KMS-11 (cell line): ENCODE measurements around the gene TCF21.
"Not testable (repeated sequence)": the region's sequence is repeated elsewhere in the genome, so short reads cannot be mapped to it uniquely, and the experiment has no call there.

Experiments used
- H2AFZ ChIP-seq: fragments of 200-600 bp; sonication (generic); 2 replicates; pipeline ENCODE4 v1.6.1; 2016; ENCODE audit warnings: antibody characterized with exemption, mixed run types, low read depth
- H3K27ac ChIP-seq: fragments of 200-600 bp; sonication (generic); 2 replicates; pipeline ENCODE4 v1.6.1; 2016; ENCODE audit warnings: mild to moderate bottlenecking, mixed run types
- H3K27me3 ChIP-seq: fragments of 200-600 bp; sonication (generic); 2 replicates; pipeline ENCODE4 v1.6.1; 2017; ENCODE audit warnings: mild to moderate bottlenecking, low read depth, mixed run types, moderate library complexity; ENCODE audit not compliant: insufficient read depth
- H3K36me3 ChIP-seq: fragments of 200-600 bp; sonication (generic); 2 replicates; pipeline ENCODE4 v1.6.1; 2017; ENCODE audit warnings: mild to moderate bottlenecking, mixed run types; ENCODE audit not compliant: insufficient read depth
- H3K4me1 ChIP-seq: fragments of 200-600 bp; sonication (generic); 2 replicates; pipeline ENCODE4 v1.6.1; 2016; ENCODE audit warnings: mild to moderate bottlenecking, low read depth, mixed run types; ENCODE audit not compliant: poor library complexity, severe bottlenecking
- H3K4me2 ChIP-seq: fragments of 200-600 bp; sonication (generic); 2 replicates; pipeline ENCODE4 v1.7.0; 2016; ENCODE audit warnings: mild to moderate bottlenecking, mixed run types
- H3K4me3 ChIP-seq: fragments of 200-600 bp; sonication (generic); IDR thresholded peaks from 2 replicates; pipeline ENCODE4 v1.6.1; 2017; ENCODE audit warnings: low read depth, low read length, mixed read lengths; ENCODE audit not compliant: insufficient read depth
- H3K79me2 ChIP-seq: fragments of 200-600 bp; sonication (generic); 2 replicates; pipeline ENCODE4 v1.6.1; 2016; ENCODE audit warnings: low read depth, mixed run types; ENCODE audit not compliant: insufficient read depth
- H3K9ac ChIP-seq: fragments of 200-600 bp; sonication (generic); 2 replicates; pipeline ENCODE4 v1.6.1; 2016; ENCODE audit warnings: mild to moderate bottlenecking, mixed run types
- H4K20me1 ChIP-seq: fragments of 200-600 bp; sonication (generic); 2 replicates; pipeline ENCODE4 v1.6.1; 2016; ENCODE audit warnings: mild to moderate bottlenecking, mixed run types; ENCODE audit not compliant: insufficient read depth
- TF ChIP-seq, protein P1 (sequence below): fragments of 200-600 bp; sonication (generic); conservative IDR thresholded peaks from 2 replicates; pipeline ENCODE4 v1.6.1; 2017; ENCODE audit warnings: low read depth, mild to moderate bottlenecking, antibody characterized with exemption, low read length, moderate library complexity, mixed read lengths

The TCF21 gene

DNA sequence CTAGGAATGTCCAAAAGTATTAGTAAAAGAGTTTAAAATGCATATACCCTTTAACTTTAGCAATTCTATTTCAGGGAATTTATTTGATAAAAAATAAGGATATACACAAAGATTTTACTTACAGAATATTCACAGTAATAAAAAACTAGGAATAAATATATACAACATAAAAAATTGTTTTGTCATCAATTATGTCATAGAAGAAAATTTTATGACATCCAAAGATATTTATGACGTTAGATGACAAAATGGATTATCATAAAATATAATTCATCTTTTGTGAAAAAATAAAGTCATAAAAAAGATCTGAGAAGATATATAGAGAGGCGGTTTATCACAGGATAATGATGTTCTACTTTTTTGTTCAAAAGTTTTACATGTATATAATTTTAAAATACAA is 32.0 kb upstream of the TCF21 start:
- Histone ChIP-seq H2AFZ (no peak overlapping the region), H3K9ac (no peak overlapping the region), H3K36me3 (no peaks in the 10 kb centered on the region), H3K27ac (no peak overlapping the region), H3K4me3 (no peak overlapping the region), H3K79me2 (no peaks in the 10 kb centered on the region), H3K4me1 (no peaks in the 10 kb centered on the region), H3K27me3 (no peaks in the 10 kb centered on the region), H3K4me2 (no peak overlapping the region), H4K20me1 (no peaks in the 10 kb centered on the region)
- TF ChIP-seq, protein P1, sequence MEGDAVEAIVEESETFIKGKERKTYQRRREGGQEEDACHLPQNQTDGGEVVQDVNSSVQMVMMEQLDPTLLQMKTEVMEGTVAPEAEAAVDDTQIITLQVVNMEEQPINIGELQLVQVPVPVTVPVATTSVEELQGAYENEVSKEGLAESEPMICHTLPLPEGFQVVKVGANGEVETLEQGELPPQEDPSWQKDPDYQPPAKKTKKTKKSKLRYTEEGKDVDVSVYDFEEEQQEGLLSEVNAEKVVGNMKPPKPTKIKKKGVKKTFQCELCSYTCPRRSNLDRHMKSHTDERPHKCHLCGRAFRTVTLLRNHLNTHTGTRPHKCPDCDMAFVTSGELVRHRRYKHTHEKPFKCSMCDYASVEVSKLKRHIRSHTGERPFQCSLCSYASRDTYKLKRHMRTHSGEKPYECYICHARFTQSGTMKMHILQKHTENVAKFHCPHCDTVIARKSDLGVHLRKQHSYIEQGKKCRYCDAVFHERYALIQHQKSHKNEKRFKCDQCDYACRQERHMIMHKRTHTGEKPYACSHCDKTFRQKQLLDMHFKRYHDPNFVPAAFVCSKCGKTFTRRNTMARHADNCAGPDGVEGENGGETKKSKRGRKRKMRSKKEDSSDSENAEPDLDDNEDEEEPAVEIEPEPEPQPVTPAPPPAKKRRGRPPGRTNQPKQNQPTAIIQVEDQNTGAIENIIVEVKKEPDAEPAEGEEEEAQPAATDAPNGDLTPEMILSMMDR: no peak

DNA sequence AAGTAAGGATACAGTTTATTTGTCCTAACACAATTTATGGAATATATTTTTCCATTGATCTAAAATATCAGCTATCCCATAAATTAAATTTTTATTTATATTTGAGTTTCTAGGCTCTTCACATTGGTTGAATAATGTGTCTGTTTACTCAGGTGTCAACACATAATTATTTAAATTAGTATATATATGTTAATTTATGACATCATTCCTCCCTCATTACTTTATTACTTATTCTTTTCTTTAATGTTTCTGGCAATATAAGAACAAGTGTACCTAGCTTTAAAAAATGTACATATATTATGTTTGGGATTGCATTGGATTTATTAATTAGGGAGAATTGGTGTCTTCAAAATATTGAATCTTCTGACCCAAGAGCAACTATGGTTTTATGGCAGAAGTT is 31.2 kb upstream of the TCF21 start:
- H3K79me2 ChIP-seq: no peaks in the 10 kb centered on the region
- no peak overlapping the region for H3K4me2 ChIP-seq
- no peak overlapping the region for H3K9ac ChIP-seq
- no peak overlapping the region for H2AFZ ChIP-seq
- no peaks in the 10 kb centered on the region for H3K27me3 ChIP-seq
- no peaks in the 10 kb centered on the region for H3K4me1 ChIP-seq
- no peaks in the 10 kb centered on the region for H4K20me1 ChIP-seq
- H3K4me3 ChIP-seq: no peak overlapping the region
- no peak overlapping the region for H3K27ac ChIP-seq
- no peaks in the 10 kb centered on the region for H3K36me3 ChIP-seq
- TF ChIP-seq, protein P1: no peak

DNA sequence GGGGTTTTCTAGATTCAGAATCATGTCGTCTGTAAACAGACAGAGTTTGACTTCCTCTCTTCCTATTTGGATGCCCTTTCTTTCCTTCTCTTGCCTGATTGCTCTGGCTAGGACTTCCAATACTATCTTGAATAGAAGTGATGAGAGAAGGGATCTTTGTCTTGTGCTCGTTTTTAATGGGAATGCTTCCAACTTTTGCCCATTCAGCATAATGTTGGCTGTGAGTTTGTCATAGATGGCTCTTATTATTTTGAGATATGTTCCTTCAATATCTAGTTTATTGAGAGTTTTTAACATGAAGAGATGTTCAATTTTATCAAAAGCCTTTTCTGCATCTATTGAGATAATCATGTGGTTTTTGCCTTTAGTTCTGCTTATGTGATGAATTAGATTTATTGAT is 27.6 kb upstream of the TCF21 start:
- H3K27ac ChIP-seq, H3K79me2 ChIP-seq, H3K4me2 ChIP-seq, H3K9ac ChIP-seq, H4K20me1 ChIP-seq, H3K4me1 ChIP-seq, H3K27me3 ChIP-seq, H2AFZ ChIP-seq, H3K4me3 ChIP-seq, H3K36me3 ChIP-seq: not testable (repeated sequence)

DNA sequence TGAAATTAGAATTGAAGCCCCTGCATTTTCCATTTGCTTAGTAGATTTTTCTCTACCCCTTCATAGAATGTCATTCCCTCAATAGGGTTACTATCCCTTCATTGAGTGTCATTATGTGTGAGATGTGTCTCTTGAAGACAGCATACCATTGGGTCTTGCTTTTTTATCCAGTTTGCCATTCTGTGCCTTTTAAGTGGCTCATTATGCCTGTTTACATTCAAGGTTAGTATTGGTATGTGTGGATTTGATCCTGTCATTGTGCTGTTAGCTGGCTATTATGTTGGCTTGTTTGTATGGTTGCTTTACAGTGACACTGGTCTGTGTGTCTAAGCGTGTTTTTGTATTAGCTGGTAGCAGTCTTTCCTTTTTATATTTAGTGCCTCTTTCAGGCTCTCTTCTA is 25.7 kb upstream of the TCF21 start:
- no peak overlapping the region for H3K9ac ChIP-seq
- H3K36me3 ChIP-seq: no peaks in the 10 kb centered on the region
- no peaks in the 10 kb centered on the region for H3K4me1 ChIP-seq
- H2AFZ ChIP-seq: no peak overlapping the region
- TF ChIP-seq, protein P1: no peak
- H3K27ac ChIP-seq: no peak overlapping the region
- no peaks in the 10 kb centered on the region for H4K20me1 ChIP-seq
- no peak overlapping the region for H3K4me2 ChIP-seq
- no peaks in the 10 kb centered on the region for H3K27me3 ChIP-seq
- no peak overlapping the region for H3K4me3 ChIP-seq
- H3K79me2 ChIP-seq: no peaks in the 10 kb centered on the region

DNA sequence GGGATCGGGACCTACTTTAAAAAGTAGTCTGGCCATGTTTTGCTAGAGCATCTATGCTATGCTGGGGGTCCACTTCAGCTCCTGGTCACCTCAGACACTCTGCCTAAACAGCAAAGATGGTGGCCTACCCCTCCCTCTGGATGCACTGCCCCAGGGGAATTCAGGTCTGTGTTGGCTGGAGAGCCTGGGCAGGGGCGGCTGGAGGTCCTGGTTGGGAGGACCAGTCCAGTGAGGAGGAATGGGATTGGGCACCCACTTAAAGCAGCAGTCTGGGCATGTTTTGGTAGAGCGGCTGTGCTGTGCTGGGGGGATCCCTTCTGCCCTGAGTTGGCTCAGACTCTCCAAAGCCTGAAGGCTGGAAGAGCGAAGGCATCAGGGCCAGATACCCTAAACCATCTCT is 23.2 kb upstream of the TCF21 start:
- TF ChIP-seq, protein P1: no peak
- no peak overlapping the region for H3K4me2 ChIP-seq
- H3K4me1 ChIP-seq: no peaks in the 10 kb centered on the region
- H3K36me3 ChIP-seq: no peaks in the 10 kb centered on the region
- no peaks in the 10 kb centered on the region for H3K27me3 ChIP-seq
- H2AFZ ChIP-seq: no peak overlapping the region
- no peaks in the 10 kb centered on the region for H3K79me2 ChIP-seq
- H3K4me3 ChIP-seq: no peak overlapping the region
- no peak overlapping the region for H3K9ac ChIP-seq
- no peaks in the 10 kb centered on the region for H4K20me1 ChIP-seq
- H3K27ac ChIP-seq: no peak overlapping the region
